ENCODE measurements around the gene CRMP1.

DNA sequence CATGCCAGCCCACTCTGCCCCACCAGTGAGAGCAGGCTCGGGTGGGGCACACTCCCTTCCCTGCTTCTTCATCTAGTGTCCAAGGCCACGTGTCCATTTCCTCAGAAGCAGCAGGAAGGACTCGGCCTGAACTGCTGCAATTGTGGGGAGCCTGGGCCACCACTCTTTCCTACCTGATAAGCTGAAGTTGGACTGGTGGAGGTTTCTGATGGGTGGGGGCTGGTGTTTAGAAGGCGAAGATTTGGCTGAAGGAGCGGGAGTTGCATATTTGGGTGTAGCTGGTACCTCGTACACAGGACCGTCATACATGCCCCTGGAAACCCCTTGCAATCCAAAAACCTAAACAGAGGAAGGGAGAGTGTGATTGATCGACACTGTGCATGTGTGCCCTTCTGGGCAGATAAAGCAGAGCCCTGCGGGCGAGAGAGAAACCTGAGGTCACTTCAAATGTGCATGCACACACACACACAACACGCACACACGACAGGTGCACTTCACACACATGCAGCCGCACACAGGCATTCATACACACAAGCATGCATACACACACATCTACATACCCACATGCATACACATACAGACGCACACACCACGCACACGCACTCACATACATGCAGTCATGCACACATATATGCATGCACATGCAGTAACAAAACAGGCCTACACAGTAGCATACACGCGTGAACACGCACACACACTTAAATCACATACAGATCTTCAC, 67.4 kb downstream of the CRMP1 start:
- TF ChIP-seq, protein P1, sequence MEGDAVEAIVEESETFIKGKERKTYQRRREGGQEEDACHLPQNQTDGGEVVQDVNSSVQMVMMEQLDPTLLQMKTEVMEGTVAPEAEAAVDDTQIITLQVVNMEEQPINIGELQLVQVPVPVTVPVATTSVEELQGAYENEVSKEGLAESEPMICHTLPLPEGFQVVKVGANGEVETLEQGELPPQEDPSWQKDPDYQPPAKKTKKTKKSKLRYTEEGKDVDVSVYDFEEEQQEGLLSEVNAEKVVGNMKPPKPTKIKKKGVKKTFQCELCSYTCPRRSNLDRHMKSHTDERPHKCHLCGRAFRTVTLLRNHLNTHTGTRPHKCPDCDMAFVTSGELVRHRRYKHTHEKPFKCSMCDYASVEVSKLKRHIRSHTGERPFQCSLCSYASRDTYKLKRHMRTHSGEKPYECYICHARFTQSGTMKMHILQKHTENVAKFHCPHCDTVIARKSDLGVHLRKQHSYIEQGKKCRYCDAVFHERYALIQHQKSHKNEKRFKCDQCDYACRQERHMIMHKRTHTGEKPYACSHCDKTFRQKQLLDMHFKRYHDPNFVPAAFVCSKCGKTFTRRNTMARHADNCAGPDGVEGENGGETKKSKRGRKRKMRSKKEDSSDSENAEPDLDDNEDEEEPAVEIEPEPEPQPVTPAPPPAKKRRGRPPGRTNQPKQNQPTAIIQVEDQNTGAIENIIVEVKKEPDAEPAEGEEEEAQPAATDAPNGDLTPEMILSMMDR (conservative IDR thresholded peaks at IDR 0.05; ENCODE audit: low read depth, low read length) = no peak
- no peak for TF ChIP-seq EZH2 (IDR thresholded peaks at IDR 0.05; ENCODE audit: borderline replicate concordance, low read depth, low read length, poor library complexity, severe bottlenecking)

Measured in A673 (cell line).